Loucy (cell line): ENCODE data around the gene OXCT1.

Experiments
- H2AFZ ChIP-seq: fragments of 200-600 bp; sonication (generic); 2 replicates; pipeline ENCODE4 v1.6.0; 2016; ENCODE audit warnings: antibody characterized with exemption, mild to moderate bottlenecking, low read length, moderate library complexity
- H3F3A ChIP-seq: fragments of 200-600 bp; 2 replicates; pipeline ENCODE4 v1.6.0; 2016; ENCODE audit warnings: antibody characterized with exemption, low read depth, mild to moderate bottlenecking
- H3K27me3 ChIP-seq: fragments of 200-600 bp; sonication (generic); 2 replicates; pipeline ENCODE4 v1.6.1; 2014; ENCODE audit warnings: low read length, mild to moderate bottlenecking; ENCODE audit not compliant: insufficient read depth, poor library complexity, severe bottlenecking
- H3K36me3 ChIP-seq: fragments of 200-600 bp; sonication (generic); 2 replicates; pipeline ENCODE4 v1.6.1; 2016; ENCODE audit warnings: low read length; ENCODE audit not compliant: insufficient read depth
- H3K4me1 ChIP-seq: fragments of 200-600 bp; sonication (generic); 2 replicates; pipeline ENCODE4 v1.5.1; 2014; ENCODE audit warnings: low read length, mild to moderate bottlenecking; ENCODE audit not compliant: insufficient read depth, poor library complexity, severe bottlenecking
- H3K4me2 ChIP-seq: fragments of 200-600 bp; sonication (generic); 2 replicates; pipeline ENCODE4 v1.6.0; 2014; ENCODE audit warnings: antibody characterized with exemption, low read length, low read depth, mild to moderate bottlenecking; ENCODE audit not compliant: poor library complexity, severe bottlenecking
- H3K4me3 ChIP-seq: fragments of 200-600 bp; sonication (generic); 2 replicates; pipeline ENCODE4 v1.5.1; 2014; ENCODE audit warnings: low read length, mild to moderate bottlenecking, mixed read lengths; ENCODE audit not compliant: poor library complexity, severe bottlenecking
- H3K79me2 ChIP-seq: fragments of 200-600 bp; sonication (generic); 2 replicates; pipeline ENCODE4 v1.6.1; 2014; ENCODE audit warnings: low read length; ENCODE audit not compliant: insufficient read depth
- H3K9ac ChIP-seq: fragments of 200-600 bp; sonication (generic); 2 replicates; pipeline ENCODE4 v1.6.0; 2014; ENCODE audit warnings: mild to moderate bottlenecking, low read depth, low read length, moderate library complexity; ENCODE audit not compliant: poor library complexity, severe bottlenecking
- H3K9me2 ChIP-seq: fragments of 200-600 bp; sonication (generic); replicated peaks from 2 replicates; pipeline ENCODE4 v1.6.1; 2016; ENCODE audit warnings: low read depth, low read length, mixed read lengths
- H3K9me3 ChIP-seq: fragments of 200-600 bp; sonication (generic); 2 replicates; pipeline ENCODE4 v1.6.1; 2014; ENCODE audit warnings: mild to moderate bottlenecking, antibody characterized with exemption, low read length, low read depth; ENCODE audit not compliant: insufficient read depth
- H4K20me1 ChIP-seq: fragments of 200-600 bp; sonication (generic); 2 replicates; pipeline ENCODE4 v1.6.0; 2014; ENCODE audit warnings: antibody characterized with exemption, low read length, mild to moderate bottlenecking; ENCODE audit not compliant: insufficient read depth, poor library complexity, severe bottlenecking
- CTCF ChIP-seq: fragments of 200-600 bp; sonication (generic); conservative IDR thresholded peaks from 2 replicates; pipeline ENCODE4 v1.5.1; 2014; ENCODE audit warnings: mild to moderate bottlenecking, antibody characterized with exemption, low read length
- EZH2phosphoT487 ChIP-seq: fragments of 200-600 bp; IDR thresholded peaks from 2 replicates; pipeline ENCODE4 v1.6.1; 2018; ENCODE audit warnings: antibody characterized with exemption, mild to moderate bottlenecking, moderate library complexity, borderline replicate concordance

Gene OXCT1

GRCh38 chr5:41882765-41883164 lies 12.5 kb upstream of the OXCT1 start:
- H3F3A ChIP-seq, result no peaks in the 10 kb centered on the region
- no peak overlapping the region for H3K4me2 ChIP-seq
- no peaks in the 10 kb centered on the region for H3K4me1 ChIP-seq
- H3K79me2 ChIP-seq, result no peaks in the 10 kb centered on the region
- H3K4me3 ChIP-seq, result no peak overlapping the region
- no peaks in the 10 kb centered on the region for H3K9me2 ChIP-seq
- no peak overlapping the region for H2AFZ ChIP-seq
- no peaks in the 10 kb centered on the region for H3K36me3 ChIP-seq
- no peaks in the 10 kb centered on the region for H3K9me3 ChIP-seq
- peaks cover 4% of the 10 kb centered on the region for H3K27me3 ChIP-seq
- TF ChIP-seq CTCF (no peak), EZH2phosphoT487 (no peak)
- no peak overlapping the region for H3K9ac ChIP-seq
- no peaks in the 10 kb centered on the region for H4K20me1 ChIP-seq

GRCh38 chr5:41878643-41879478 lies 8.6 kb upstream of the OXCT1 start:
- TF ChIP-seq EZH2phosphoT487 (no peak), CTCF (no peak)
- Histone ChIP-seq H3K4me2 (no peak overlapping the region), H3K27me3 (peaks cover 4% of the 10 kb centered on the region), H3K79me2 (no peaks in the 10 kb centered on the region), H3K9me3 (no peaks in the 10 kb centered on the region), H3K4me1 (no peaks in the 10 kb centered on the region), H3F3A (no peaks in the 10 kb centered on the region), H2AFZ (no peak overlapping the region), H3K9ac (no peak overlapping the region), H3K36me3 (no peaks in the 10 kb centered on the region), H3K9me2 (no peaks in the 10 kb centered on the region), H3K4me3 (no peak overlapping the region), H4K20me1 (no peaks in the 10 kb centered on the region)

- Histone ChIP-seq H3K36me3 (no peaks in the 10 kb centered on the region), H2AFZ (no peak overlapping the region), H3F3A (no peaks in the 10 kb centered on the region), H3K4me1 (no peaks in the 10 kb centered on the region), H3K27me3 (peaks cover 4% of the 10 kb centered on the region), H3K4me2 (no peak overlapping the region), H3K79me2 (no peaks in the 10 kb centered on the region), H3K9me3 (no peaks in the 10 kb centered on the region), H3K9ac (no peak overlapping the region), H4K20me1 (no peaks in the 10 kb centered on the region), H3K9me2 (no peaks in the 10 kb centered on the region), H3K4me3 (no peak overlapping the region)
- TF ChIP-seq CTCF, result no peak
- TF ChIP-seq EZH2phosphoT487, result no peak
Measured at GRCh38 chr5:41878173-41878572, 7.9 kb upstream of the OXCT1 start.
